Esophagus squamous epithelium (tissue), 4 donors: Measurements from ENCODE around the gene ABCA3.

Experiments
- CTCF ChIP-seq, 6 experiments: fragments of 450-650 bp in 4 of 6; fragments of 200-600 bp in 2 of 6; sonication (generic) in 2 of 6; IDR thresholded peaks; one replicate each; pipeline ENCODE4 v1.5.1; 2016 to 2019; ENCODE audit warnings: antibody characterized with exemption in 6 of 6, mild to moderate bottlenecking in 4 of 6, moderate library complexity in 4 of 6
- POLR2A ChIP-seq, 4 donors: fragments of 450-650 bp; IDR thresholded peaks; one replicate each; pipeline ENCODE4 v1.6.1; 2017; ENCODE audit warnings: antibody characterized with exemption in 4 of 4, mild to moderate bottlenecking in 4 of 4, moderate library complexity in 3 of 4

GRCh38 chr16:2370721-2371120 lies 30.2 kb upstream of the ABCA3 start:
- TF ChIP-seq CTCF (IDR thresholded peaks at IDR 0.05) (no peak), POLR2A (IDR thresholded peaks at IDR 0.05) (no peak)
